GM12878 (cell line): ENCODE results near the gene TMEM94. TPM values are rescaled to one million over a fixed set of nuclear protein-coding genes. Genes with fewer than 3 reads are reported as not detected.
A peak's percentile ranks its signal among the peaks of the same experiment; 100 is the strongest.

Experiments used
- ASH2L ChIP-seq: fragments of 300-600, 200-600 bp; sonication (generic); IDR thresholded peaks from 2 replicates; pipeline ENCODE4 v1.6.1; 2017; ENCODE audit warnings: low read depth, mild to moderate bottlenecking, borderline replicate concordance
- BCLAF1 ChIP-seq: fragments of 450-650 bp; IDR thresholded peaks from 2 replicates; pipeline ENCODE4 v1.6.1; 2017; ENCODE audit warnings: antibody characterized with exemption, mild to moderate bottlenecking, moderate library complexity
- CBFB ChIP-seq: IDR thresholded peaks from 2 replicates; pipeline ENCODE4 v1.6.1; 2016; ENCODE audit warnings: antibody characterized with exemption, low read depth
- E4F1 ChIP-seq: fragments of 450-650 bp; IDR thresholded peaks from 2 replicates; pipeline ENCODE4 v1.6.1; 2018; ENCODE audit warnings: borderline replicate concordance, mild to moderate bottlenecking; ENCODE audit not compliant: partially characterized antibody
- EED ChIP-seq: sonication (generic); IDR thresholded peaks from 2 replicates; pipeline ENCODE4 v1.6.1; 2016; ENCODE audit warnings: antibody characterized with exemption, low read depth
- HDAC2 ChIP-seq: fragments of 200-600 bp; sonication (generic); IDR thresholded peaks from 2 replicates; pipeline ENCODE4 v1.6.1; 2017
- NR2F1 ChIP-seq: fragments of 450-650 bp; conservative IDR thresholded peaks from 2 replicates; pipeline ENCODE4 v1.6.1; 2017; ENCODE audit warnings: mild to moderate bottlenecking
- PAX5 ChIP-seq: IDR thresholded peaks from 2 replicates; pipeline ENCODE4 v1.6.1; 2011; ENCODE audit warnings: low read depth, low read length, borderline replicate concordance
- RCOR1 ChIP-seq: conservative IDR thresholded peaks from 2 replicates; pipeline ENCODE4 v1.6.1; 2012; ENCODE audit warnings: low read depth, low read length, improper control_type of control experiment
- RELB ChIP-seq: fragments of 450-650 bp; IDR thresholded peaks from 2 replicates; pipeline ENCODE4 v1.6.1; 2017; ENCODE audit warnings: low read depth, mild to moderate bottlenecking, moderate library complexity
- SIN3A ChIP-seq: IDR thresholded peaks from 2 replicates; pipeline ENCODE4 v1.6.1; 2012; ENCODE audit warnings: low read depth, low read length, improper control_type of control experiment
- SRF ChIP-seq, 2 experiments: IDR thresholded peaks; 2 replicates each; pipeline ENCODE4 v1.6.1; 2011; ENCODE audit warnings: low read depth in 2 of 2, low read length in 2 of 2, mild to moderate bottlenecking in 1 of 2, moderate library complexity in 1 of 2
- STAT1 ChIP-seq: fragments of 450-650 bp; conservative IDR thresholded peaks from 2 replicates; pipeline ENCODE4 v1.6.1; 2014; ENCODE audit warnings: antibody characterized with exemption, mild to moderate bottlenecking
- TARDBP ChIP-seq: IDR thresholded peaks from 2 replicates; pipeline ENCODE4 v1.6.1; 2016; ENCODE audit warnings: borderline replicate concordance
- USF1 ChIP-seq: IDR thresholded peaks from 2 replicates; pipeline ENCODE4 v1.6.1; 2011; ENCODE audit warnings: borderline replicate concordance, low read depth, mild to moderate bottlenecking, moderate library complexity, mixed read lengths, low read length; ENCODE audit not compliant: insufficient read depth; ENCODE audit errors: extremely low read length
- USF2 ChIP-seq: IDR thresholded peaks from 2 replicates; pipeline ENCODE4 v1.6.1; 2011; ENCODE audit warnings: low read depth, low read length, improper control_type of control experiment, borderline replicate concordance
- YBX1 ChIP-seq: fragments of 450-650 bp; IDR thresholded peaks from 2 replicates; pipeline ENCODE4 v1.6.1; 2016; ENCODE audit warnings: antibody characterized with exemption
- ZBTB4 ChIP-seq: fragments of 450-650 bp; formaldehyde crosslinking; IDR thresholded peaks from 2 replicates; pipeline ENCODE4 v1.4.0; 2022; ENCODE audit warnings: mild to moderate bottlenecking, moderate library complexity
- polyA plus RNA-seq, 11 experiments: library from polyadenylated mRNA; depleted of rRNA in 4 of 11; unstranded in 6 of 11; stranded (reverse) in 5 of 11; fragments of >200 nt; fragmentation: Nextera tagmentation in 4 of 11; fragmentation: Illumina TruSeq in 1 of 11; extraction: Ambion mirVana in 4 of 11; extraction: Trizol in 1 of 11; gene quantifications; 1 replicate in 1 of 11; 2 replicates in 10 of 11; pipeline versions ENCODE4 v1.2.1 to v1.2.3, GENCODE V29; 2011 to 2016; ENCODE audit warnings: inconsistent platforms in 2 of 11, missing spikeins in 2 of 11, low read depth in 1 of 11
- total RNA-seq, 4 experiments: library from RNA; depleted of rRNA in 3 of 4; stranded (reverse); fragments of >200 nt in 3 of 4; fragmentation: Illumina TruSeq in 1 of 4; extraction: Trizol in 1 of 4; gene quantifications; 2 replicates each; pipeline versions ENCODE4 v1.2.1 to v1.2.3, GENCODE V29; 2013 to 2021

Gene TMEM94
- total and polyA plus RNA-seq, 10 of the 15 experiments (the other 5 are each of a cell fraction or from before 2014, with no cell fraction given) = 0.31 to 70.7 (median 24.4) TPM

- peak; percentile 86 for TF ChIP-seq E4F1
- TF ChIP-seq PAX5 = no peak
- TF ChIP-seq ASH2L = no peak
- TF ChIP-seq EED = no peak
- TF ChIP-seq SRF (IDR thresholded peaks at IDR 0.05; ENCODE audit: low read depth in 2 of 2, low read length in 2 of 2) = no peak
- TF ChIP-seq TARDBP = no peak
- TF ChIP-seq USF2 = no peak
- no peak for TF ChIP-seq CBFB
- no peak for TF ChIP-seq USF1
- TF ChIP-seq HDAC2 = no peak
- peak; percentile 96 for TF ChIP-seq RELB
- TF ChIP-seq YBX1 = no peak
- no peak for TF ChIP-seq BCLAF1
- TF ChIP-seq STAT1 = no peak
- no peak for TF ChIP-seq RCOR1
- no peak for TF ChIP-seq SIN3A
- TF ChIP-seq ZBTB4 (CRISPR knock-in tag) = no peak
- TF ChIP-seq NR2F1 = no peak; the same call in 1 of the 2 replicates
These were observed 59.8 kb downstream of the TMEM94 start, which contains the start of gene TSEN54 (continued) for GRCh38 chr17:75516255-75516618.
